K562 (cell line): ENCODE measurements around the gene PYCR2. TPM values are rescaled to one million over a fixed set of nuclear protein-coding genes. Genes with fewer than 3 reads are reported as not detected.

Source experiments
- ATAC-seq: fragments of 200-7000 bp; cut with Tn5 transposase; 3 replicates; pipeline ENCODE4 v1.9.1; 2020; ENCODE audit warnings: moderate library complexity
- BruUV-seq: library from RNA; stranded (reverse); fragments of 400-500 nt; replicated peaks from 2 replicates; lab custom pipeline; 2021; lab: Mats Ljungman, UMichigan
- CTCF ChIA-PET: fragments of 300-600 bp; formaldehyde crosslinking; extraction: SDS; loops from one replicate; lab custom pipeline; 2021; ENCODE audit warnings: low intra/inter-chr PET ratio; lab: Yijun Ruan, JAX
- POLR2A ChIA-PET: fragments of 300-600, 350-650 bp; sonication (Branson Sonifier 250); formaldehyde crosslinking; extraction: SDS; loops from one replicate; lab custom pipeline; 2021; ENCODE audit warnings: antibody characterized with exemption, inconsistent platforms; lab: Yijun Ruan, JAX
- DNase-seq, 4 experiments: peaks; one replicate each; pipeline versions ENCODE4 v3.0.0 to v3.0.0-alpha.2; 2011 to 2018; ENCODE audit warnings: low spot score in 3 of 4, mixed read lengths in 3 of 4; ENCODE audit errors: extremely low read depth in 1 of 4
- FAIRE-seq: peaks from 2 replicates; lab custom pipeline; 2011; peaks lifted over from hg19 to GRCh38; lab: Jason Lieb, UNC
- H2AFZ ChIP-seq: 2 replicates; pipeline ENCODE4 v1.6.0; 2011; ENCODE audit warnings: low read depth, low read length, control low read depth, inconsistent platforms
- H3K27ac ChIP-seq: fragments of 200-600 bp; 3 replicates; pipeline ENCODE4 v1.8.0; 2011; ENCODE audit warnings: low read depth, mild to moderate bottlenecking, control low read depth, inconsistent platforms, low read length, moderate library complexity, mixed read lengths; ENCODE audit errors: extremely low read depth
- H3K27me3 ChIP-seq, 2 experiments: fragments of 300-600 bp in 1 of 2; 2 replicates in 1 of 2; 3 replicates in 1 of 2; pipeline versions ENCODE4 v1.6.0 to v1.8.0; 2011; ENCODE audit warnings: inconsistent platforms in 2 of 2, low read length in 2 of 2, mild to moderate bottlenecking in 1 of 2, mixed read lengths in 1 of 2, moderate library complexity in 1 of 2; ENCODE audit not compliant: control insufficient read depth in 2 of 2, insufficient read depth in 2 of 2
- H3K36me3 ChIP-seq: fragments of 300-600 bp; 3 replicates; pipeline ENCODE4 v1.8.0; 2011; ENCODE audit warnings: mild to moderate bottlenecking, low read length, inconsistent platforms; ENCODE audit not compliant: control insufficient read depth, insufficient read depth
- H3K4me1 ChIP-seq, 2 experiments: fragments of 200-600 bp in 1 of 2; replicated peaks in 1 of 2; 2 replicates in 1 of 2; 3 replicates in 1 of 2; pipeline versions ENCODE4 v1.5.1 to v1.8.0; 2011; ENCODE audit warnings: inconsistent platforms in 2 of 2, low read length in 2 of 2, mild to moderate bottlenecking in 1 of 2, mixed read lengths in 1 of 2, moderate library complexity in 1 of 2; ENCODE audit not compliant: control insufficient read depth in 2 of 2, insufficient read depth in 2 of 2
- H3K4me2 ChIP-seq: 2 replicates; pipeline ENCODE4 v1.6.1; 2011; ENCODE audit warnings: low read length, control low read depth, inconsistent platforms, mixed read lengths; ENCODE audit not compliant: insufficient read depth
- H3K4me3 ChIP-seq: fragments of 200-600 bp; sonication (generic), shearing (Covaris generic); 2 replicates; pipeline ENCODE4 v1.5.1; 2016; ENCODE audit warnings: control low read depth, inconsistent platforms
- H3K79me2 ChIP-seq: fragments of 200-600 bp; 3 replicates; pipeline ENCODE4 v1.8.0; 2011; ENCODE audit warnings: low read length, inconsistent platforms; ENCODE audit not compliant: control insufficient read depth, insufficient read depth
- H3K9ac ChIP-seq, 2 experiments: 2 replicates each; pipeline versions ENCODE4 v1.6.0 to v1.6.1; 2011; ENCODE audit warnings: low read depth in 2 of 2, low read length in 2 of 2, control low read depth in 1 of 2, inconsistent platforms in 1 of 2, mild to moderate bottlenecking in 1 of 2, mixed read lengths in 1 of 2; ENCODE audit not compliant: insufficient read depth in 1 of 2
- H3K9me1 ChIP-seq: one replicate; pipeline ENCODE4 v1.6.0; 2011; ENCODE audit warnings: inconsistent platforms, mild to moderate bottlenecking, low read length, moderate library complexity; ENCODE audit not compliant: control insufficient read depth, insufficient read depth
- H3K9me3 ChIP-seq: replicated peaks from 2 replicates; pipeline ENCODE4 v1.5.1; 2011; ENCODE audit warnings: low read depth, low read length, inconsistent platforms; ENCODE audit not compliant: control insufficient read depth, insufficient read depth
- H4K20me1 ChIP-seq: replicated peaks from 2 replicates; pipeline ENCODE4 v1.6.1; 2011; ENCODE audit warnings: low read length, inconsistent platforms, mixed read lengths; ENCODE audit not compliant: control insufficient read depth, insufficient read depth
- AFF1 ChIP-seq, 2 experiments: fragments of 450-650 bp; IDR thresholded peaks; 2 replicates each; pipeline ENCODE4 v1.6.1; 2018; ENCODE audit warnings: mild to moderate bottlenecking in 2 of 2, low read depth in 1 of 2; ENCODE audit not compliant: partially characterized antibody in 2 of 2
- AFF4 ChIP-seq: sonication (generic); formaldehyde crosslinking; IDR thresholded peaks from 2 replicates; pipeline ENCODE4 v1.8.0; 2023; ENCODE audit warnings: mild to moderate bottlenecking, missing genetic modification reagents
- CXXC5 ChIP-seq: fragments of 250-450 bp; sonication (Bioruptor Pico); IDR thresholded peaks from 2 replicates; pipeline ENCODE4 v1.8.0; 2022; ENCODE audit warnings: inconsistent platforms, mild to moderate bottlenecking, moderate library complexity
- JUN ChIP-seq, 2 experiments: sonication (generic) in 1 of 2; formaldehyde crosslinking in 1 of 2; IDR thresholded peaks; 2 replicates each; pipeline versions ENCODE4 v1.6.1 to v1.8.0; 2012 to 2022; ENCODE audit warnings: borderline replicate concordance in 2 of 2, mild to moderate bottlenecking in 2 of 2, improper control_type of control experiment in 1 of 2, low read depth in 1 of 2, low read length in 1 of 2, missing genetic modification reagents in 1 of 2
- JUNB ChIP-seq: fragments of 450-650 bp; formaldehyde crosslinking; conservative IDR thresholded peaks from 2 replicates; pipeline ENCODE4 v1.4.0; 2020; ENCODE audit warnings: mild to moderate bottlenecking
- MAZ ChIP-seq, 2 experiments: fragments of 450-650 bp in 1 of 2; sonication (generic) in 1 of 2; formaldehyde crosslinking; IDR thresholded peaks in 1 of 2; conservative IDR thresholded peaks in 1 of 2; 2 replicates each; pipeline versions ENCODE4 v1.4.0 to v1.5.0; 2020; ENCODE audit warnings: mild to moderate bottlenecking in 1 of 2, missing genetic modification reagents in 1 of 2
- POLR3G ChIP-seq: IDR thresholded peaks from 2 replicates; pipeline ENCODE4 v1.6.1; 2011; ENCODE audit not compliant: insufficient read length, insufficient replicate concordance; ENCODE audit errors: extremely low read depth
- SPI1 ChIP-seq: IDR thresholded peaks from 2 replicates; pipeline ENCODE4 v1.6.1; 2011; ENCODE audit warnings: low read depth, low read length, control low read depth, borderline replicate concordance
- ZFX ChIP-seq: sonication (generic); formaldehyde crosslinking; IDR thresholded peaks from 2 replicates; pipeline ENCODE4 v1.8.0; 2022; ENCODE audit warnings: mild to moderate bottlenecking, missing genetic modification reagents, moderate library complexity
- ZNF584 ChIP-seq: fragments of 200-800 bp; sonication (Bioruptor generic); IDR thresholded peaks from 2 replicates; pipeline ENCODE4 v1.6.1; 2016; ENCODE audit warnings: low read depth, mild to moderate bottlenecking, missing genetic modification characterization, missing compliant biosample characterization
- ZNF76 ChIP-seq: fragments of 250-450 bp; sonication (Bioruptor Pico); IDR thresholded peaks from 2 replicates; pipeline ENCODE4 v1.4.0; 2020; ENCODE audit warnings: mild to moderate bottlenecking, moderate library complexity, borderline replicate concordance
- WGBS: fragments of 100-300 bp; shearing (Covaris generic); methylation state at CpG from one replicate; pipeline ENCODE4 v1.1.6; 2016; ENCODE audit warnings: low coverage, mixed read lengths; ENCODE audit not compliant: insufficient coverage; ENCODE audit errors: missing lambda C conversion rate; 5-methylcytosine and 5-hydroxymethylcytosine counted together
- in situ Hi-C: fragments of 300-500 bp; cut with MboI; formaldehyde crosslinking; loops from 4 replicates; pipeline ENCODE4 v1.15.0; 2018; ENCODE audit warnings: inconsistent platforms, mixed read lengths
- intact Hi-C: fragments of 100-400 bp; cut with micrococcal nuclease; formaldehyde crosslinking; loops from 2 replicates; pipeline ENCODE4 v1.14.2; 2022
- polyA plus RNA-seq, 8 experiments: library from polyadenylated mRNA; depleted of rRNA in 4 of 8; stranded (reverse) in 5 of 8; unstranded in 3 of 8; fragments of >200 nt; fragmentation: Nextera tagmentation in 2 of 8; fragmentation: Illumina TruSeq in 1 of 8; extraction: Ambion mirVana in 2 of 8; extraction: Trizol in 1 of 8; gene quantifications; 2 replicates each; pipeline versions ENCODE4 v1.2.1 to v1.2.3, GENCODE V29; 2011 to 2014; ENCODE audit warnings: inconsistent platforms in 1 of 8, missing spikeins in 1 of 8
- total RNA-seq, 7 experiments: library from RNA; depleted of rRNA in 6 of 7; stranded (reverse); fragments of >200 nt in 6 of 7; fragmentation: Illumina TruSeq in 2 of 7; extraction: Trizol in 2 of 7; gene quantifications; 2 replicates each; pipeline versions ENCODE4 v1.2.1 to v1.2.3, GENCODE V29; 2011 to 2021; ENCODE audit warnings: low replicate concordance in 1 of 7

The PYCR2 gene
- total and polyA plus RNA-seq, 9 of the 15 experiments (the other 6 are each of a cell fraction or from before 2014, with no cell fraction given), result 5.5 to 219 (median 127) TPM

- peak overlapping the region; percentile 82 for H3K27ac ChIP-seq
- peaks cover 61 to 77% of the 10 kb centered on the region in 2 experiments for H3K4me1 ChIP-seq
- FAIRE-seq (no peak), ATAC-seq (no peak), DNase-seq (peak in 1 of 4 experiments; percentile 51)
- H3K9me1 ChIP-seq, result no peaks in the 10 kb centered on the region
- H3K4me3 ChIP-seq, result no peak overlapping the region
- no peaks in the 10 kb centered on the region for H4K20me1 ChIP-seq
- 44% methylated on average over 3 of the region's 3 CpGs for WGBS
- no TSS peak for BruUV-seq
- ChIA-PET CTCF (no interaction called here), POLR2A (interaction anchor here (0.6 to 1.9 kb wide), 13 partner anchors 8 to 383 kb away, joined by 3 to 7 read pairs (median 3); partner anchors contain the start of genes LEFTY2 and TMEM63A)
- H3K36me3 ChIP-seq, result peaks cover 17% of the 10 kb centered on the region
- in situ Hi-C loops, result no loop called here
- peaks cover 28% of the 10 kb centered on the region for H3K79me2 ChIP-seq
- H3K9me3 ChIP-seq, result no peaks in the 10 kb centered on the region
- H3K27me3 ChIP-seq, result no peaks in the 10 kb centered on the region
- peak overlapping the region; percentile 57 to 62; a peak in 3 of 4 replicates for H3K9ac ChIP-seq
- intact Hi-C loops, result loop anchor here (5.0 kb wide), 1 partner anchor 136 kb away; the partner anchor contains the start of gene H3-3A
- peak overlapping the region; percentile 47 for H3K4me2 ChIP-seq
- peak overlapping the region; percentile 97 for H2AFZ ChIP-seq
- TF ChIP-seq ZFX (CRISPR knock-in tag) (no peak), ZNF76 (CRISPR knock-in tag) (0 out of 2 replicates have a peak, but pooled peaks have one; percentile 16), AFF1 (IDR thresholded peaks at IDR 0.05; ENCODE audit: low read depth in 1 of 2, partially characterized antibody in 2 of 2) (no peak), MAZ (CRISPR knock-in tag; conservative IDR thresholded peaks at IDR 0.05 in 1 of 2, IDR thresholded peaks at IDR 0.05 in 1 of 2) (0 out of 4 replicates have a peak, but pooled peaks of 1 of the 2 experiments have one; percentile 40), JUNB (CRISPR knock-in tag) (no peak), POLR3G (no peak), AFF4 (0 out of 2 replicates have a peak, but pooled peaks have one; percentile 43), CXXC5 (CRISPR knock-in tag) (peak; percentile 40; the same call in 1 of the 2 replicates), ZNF584 (CRISPR knock-in tag) (peak; percentile 32; the same call in 1 of the 2 replicates), SPI1 (peak; percentile 90), JUN (IDR thresholded peaks at IDR 0.05; ENCODE audit: borderline replicate concordance, low read depth, low read length) (peak; percentile 8; the same call in 1 of the 2 replicates), JUN (CRISPR knock-in tag; IDR thresholded peaks at IDR 0.05; ENCODE audit: borderline replicate concordance) (no peak)
These were observed 2.6 kb upstream of the PYCR2 start for GRCh38 chr1:225926551-225927113.
